ENCODE measurements around the gene RBMS3. TPM values are rescaled to one million over a fixed set of nuclear protein-coding genes. Genes with fewer than 3 reads are reported as not detected.

RBMS3 gene
- total and polyA plus RNA-seq, 2 experiments from 2014 or later, result 20.8 TPM

DNA sequence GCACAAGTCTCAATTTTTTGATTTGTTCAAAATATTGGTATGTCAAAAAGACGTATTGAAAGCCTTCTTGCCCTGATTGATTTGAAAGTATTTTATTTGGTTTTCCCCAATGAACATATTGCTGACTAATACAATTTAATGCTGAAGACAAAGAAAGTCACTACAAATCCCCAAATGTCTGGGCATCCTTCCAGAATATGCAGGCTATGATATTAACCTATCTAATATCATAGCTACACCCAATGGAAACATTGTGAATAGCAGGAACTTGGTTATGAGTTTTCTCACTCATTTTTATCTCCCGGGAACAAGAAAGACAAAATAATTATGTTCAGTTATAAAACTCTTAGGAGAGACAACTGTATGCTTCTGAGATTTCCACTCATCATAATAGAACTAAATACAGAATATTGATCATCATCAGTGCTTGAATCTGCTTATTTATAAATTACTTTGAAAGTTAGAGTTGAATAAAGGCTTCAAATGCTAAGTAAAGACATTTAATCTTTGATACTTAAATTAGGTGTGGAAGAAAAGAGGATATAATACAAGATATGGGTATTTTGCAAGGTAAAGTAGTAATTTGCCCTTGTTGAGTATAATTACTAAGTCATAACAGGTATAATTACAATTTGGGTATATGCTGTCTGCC, 483.9 kb downstream of the RBMS3 start:
- H3K4me3 ChIP-seq, result no peak overlapping the region
- peak in 1 of 2 donors; percentile 94 for DNase-seq (ENCODE audit: low read depth in 1 of 2, low spot score in 1 of 2)
- H3K36me3 ChIP-seq, result no peaks in the 10 kb centered on the region
- TF ChIP-seq, protein P1, sequence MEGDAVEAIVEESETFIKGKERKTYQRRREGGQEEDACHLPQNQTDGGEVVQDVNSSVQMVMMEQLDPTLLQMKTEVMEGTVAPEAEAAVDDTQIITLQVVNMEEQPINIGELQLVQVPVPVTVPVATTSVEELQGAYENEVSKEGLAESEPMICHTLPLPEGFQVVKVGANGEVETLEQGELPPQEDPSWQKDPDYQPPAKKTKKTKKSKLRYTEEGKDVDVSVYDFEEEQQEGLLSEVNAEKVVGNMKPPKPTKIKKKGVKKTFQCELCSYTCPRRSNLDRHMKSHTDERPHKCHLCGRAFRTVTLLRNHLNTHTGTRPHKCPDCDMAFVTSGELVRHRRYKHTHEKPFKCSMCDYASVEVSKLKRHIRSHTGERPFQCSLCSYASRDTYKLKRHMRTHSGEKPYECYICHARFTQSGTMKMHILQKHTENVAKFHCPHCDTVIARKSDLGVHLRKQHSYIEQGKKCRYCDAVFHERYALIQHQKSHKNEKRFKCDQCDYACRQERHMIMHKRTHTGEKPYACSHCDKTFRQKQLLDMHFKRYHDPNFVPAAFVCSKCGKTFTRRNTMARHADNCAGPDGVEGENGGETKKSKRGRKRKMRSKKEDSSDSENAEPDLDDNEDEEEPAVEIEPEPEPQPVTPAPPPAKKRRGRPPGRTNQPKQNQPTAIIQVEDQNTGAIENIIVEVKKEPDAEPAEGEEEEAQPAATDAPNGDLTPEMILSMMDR (IDR thresholded peaks at IDR 0.05; ENCODE audit: low read depth, low read length), result peak; percentile 75
- no peaks in the 10 kb centered on the region for H3K27me3 ChIP-seq
- no peaks in the 10 kb centered on the region for H3K9me3 ChIP-seq (ENCODE audit: low read depth)
- H3K4me1 ChIP-seq (ENCODE audit: low read depth), result peaks cover 10% of the 10 kb centered on the region
- no peak overlapping the region for H3K27ac ChIP-seq

DNA sequence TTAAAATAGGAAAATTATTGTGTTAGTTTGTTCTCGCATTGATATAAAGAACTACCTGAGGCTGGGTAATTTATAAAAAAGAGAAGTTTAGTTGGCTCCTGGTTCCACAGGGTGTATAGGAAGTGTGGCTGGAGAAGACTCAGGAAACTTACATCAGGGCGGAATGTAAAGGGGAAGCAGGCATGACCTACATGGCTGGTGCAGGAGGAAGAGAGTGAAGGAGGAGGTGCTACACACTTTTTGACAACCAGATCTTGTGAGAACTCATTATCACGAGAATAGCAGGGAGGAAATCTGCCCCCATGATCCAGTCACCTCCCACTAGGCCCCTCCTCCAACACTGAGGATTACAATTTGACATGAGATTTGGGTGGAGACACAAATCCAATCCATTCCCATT, 490.7 kb downstream of the RBMS3 start:
- DNase-seq (ENCODE audit: low read depth in 1 of 2, low spot score in 1 of 2), result no peak
- TF ChIP-seq, protein P1 (IDR thresholded peaks at IDR 0.05; ENCODE audit: low read depth, low read length), result no peak
- no peak overlapping the region for H3K4me3 ChIP-seq
- H3K27ac ChIP-seq, result no peak overlapping the region
- peaks cover 8% of the 10 kb centered on the region for H3K4me1 ChIP-seq (ENCODE audit: low read depth)
- no peaks in the 10 kb centered on the region for H3K27me3 ChIP-seq
- no peaks in the 10 kb centered on the region for H3K36me3 ChIP-seq
- H3K9me3 ChIP-seq (ENCODE audit: low read depth), result no peaks in the 10 kb centered on the region

- no peak overlapping the region for H3K27ac ChIP-seq
- H3K9me3 ChIP-seq (ENCODE audit: low read depth), result no peaks in the 10 kb centered on the region
- no peak overlapping the region for H3K4me3 ChIP-seq
- TF ChIP-seq, protein P1 (IDR thresholded peaks at IDR 0.05; ENCODE audit: low read depth, low read length), result no peak
- H3K4me1 ChIP-seq (ENCODE audit: low read depth), result peaks cover 16% of the 10 kb centered on the region
- DNase-seq (ENCODE audit: low read depth in 1 of 2, low spot score in 1 of 2), result no peak
- H3K27me3 ChIP-seq, result no peaks in the 10 kb centered on the region
- no peaks in the 10 kb centered on the region for H3K36me3 ChIP-seq
These were observed 491.6 kb downstream of the RBMS3 start for GRCh38 chr3:29772436-29772835.

GRCh38 chr3:29773481-29773880, 492.6 kb downstream of the RBMS3 start:
- H3K27me3 ChIP-seq, result no peaks in the 10 kb centered on the region
- TF ChIP-seq, protein P1 (IDR thresholded peaks at IDR 0.05; ENCODE audit: low read depth, low read length), result no peak
- H3K27ac ChIP-seq, result no peak overlapping the region
- no peak overlapping the region for H3K4me3 ChIP-seq
- no peaks in the 10 kb centered on the region for H3K9me3 ChIP-seq (ENCODE audit: low read depth)
- H3K36me3 ChIP-seq, result no peaks in the 10 kb centered on the region
- peaks cover 24% of the 10 kb centered on the region for H3K4me1 ChIP-seq (ENCODE audit: low read depth)
- DNase-seq (ENCODE audit: low read depth in 1 of 2, low spot score in 1 of 2), result no peak

DNA sequence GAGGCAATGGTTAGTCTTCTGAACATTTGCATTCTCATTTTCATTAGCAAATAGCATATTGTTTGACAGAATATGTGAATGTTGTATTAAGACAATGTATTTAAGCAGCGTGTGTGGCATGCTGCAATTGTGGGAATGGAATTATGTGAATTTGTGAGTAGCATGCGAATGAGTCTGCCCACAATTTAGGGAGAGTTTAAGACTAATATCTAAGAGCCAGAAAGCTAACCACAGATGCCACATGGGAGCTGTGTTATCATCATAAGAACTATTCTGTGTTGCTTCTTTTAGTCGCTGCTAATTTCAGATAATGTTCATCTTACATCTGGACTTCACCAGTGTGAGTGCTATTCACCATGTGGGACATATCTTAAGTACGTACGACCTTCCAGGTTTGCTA, 494.5 kb downstream of the RBMS3 start:
- Histone ChIP-seq H3K36me3 (no peaks in the 10 kb centered on the region), H3K27ac (no peak overlapping the region), H3K9me3 (ENCODE audit: low read depth) (no peaks in the 10 kb centered on the region), H3K4me1 (ENCODE audit: low read depth) (peaks cover 24% of the 10 kb centered on the region), H3K4me3 (no peak overlapping the region), H3K27me3 (no peaks in the 10 kb centered on the region)
- TF ChIP-seq, protein P1 (IDR thresholded peaks at IDR 0.05; ENCODE audit: low read depth, low read length), result no peak
- DNase-seq (ENCODE audit: low read depth in 1 of 2, low spot score in 1 of 2), result peak; percentile 12 to 82
